Neural cell (in vitro differentiated cells): ENCODE measurements around the gene TPBGL. TPM values are rescaled to one million over a fixed set of nuclear protein-coding genes. Genes with fewer than 3 reads are reported as not detected.

ENCODE experiments used
- H2AFZ ChIP-seq: fragments of 200-600, 300-800 bp; sonication (generic), shearing (Covaris generic); 2 replicates; pipeline ENCODE4 v1.6.0; 2014; ENCODE audit warnings: low read depth, mild to moderate bottlenecking, antibody characterized with exemption, low read length, moderate library complexity
- H3F3A ChIP-seq: fragments of 200-600 bp; shearing (Covaris generic); 2 replicates; pipeline ENCODE4 v1.6.1; 2016; ENCODE audit warnings: mild to moderate bottlenecking, moderate library complexity, mixed read lengths, antibody characterized with exemption, low read length; ENCODE audit not compliant: insufficient read depth, poor library complexity, severe bottlenecking
- H3K27ac ChIP-seq: fragments of 200-600, 300-800 bp; sonication (generic), shearing (Covaris generic); 2 replicates; pipeline ENCODE4 v1.5.1; 2014; ENCODE audit warnings: mild to moderate bottlenecking, low read length, moderate library complexity
- H3K27me3 ChIP-seq: fragments of 300-800, 200-600 bp; sonication (generic), shearing (Covaris generic); 2 replicates; pipeline ENCODE4 v1.6.0; 2014; ENCODE audit warnings: mild to moderate bottlenecking, low read depth, low read length, moderate library complexity; ENCODE audit not compliant: insufficient read depth
- H3K36me3 ChIP-seq: fragments of 300-800, 200-600 bp; sonication (generic), shearing (Covaris generic); 2 replicates; pipeline ENCODE4 v1.5.1; 2014; ENCODE audit warnings: mild to moderate bottlenecking, antibody characterized with exemption, low read length, moderate library complexity; ENCODE audit not compliant: insufficient read depth
- H3K4me2 ChIP-seq: fragments of 300-800, 200-600 bp; sonication (generic), shearing (Covaris generic); 2 replicates; pipeline ENCODE4 v1.6.0; 2014; ENCODE audit warnings: mild to moderate bottlenecking, low read length
- H3K4me3 ChIP-seq: fragments of 300-800, 200-600 bp; sonication (generic), shearing (Covaris generic); 2 replicates; pipeline ENCODE4 v1.5.1; 2014; ENCODE audit warnings: mild to moderate bottlenecking, low read length, moderate library complexity
- H3K79me2 ChIP-seq: fragments of 200-600 bp; shearing (Covaris generic); replicated peaks from 2 replicates; pipeline ENCODE4 v1.6.0; 2014; ENCODE audit warnings: mild to moderate bottlenecking, low read length, moderate library complexity; ENCODE audit not compliant: insufficient read depth
- H3K9ac ChIP-seq: fragments of 300-800, 200-600 bp; sonication (generic), shearing (Covaris generic); 2 replicates; pipeline ENCODE4 v1.6.1; 2016; ENCODE audit warnings: mild to moderate bottlenecking, low read length, mixed read lengths
- H3K9me2 ChIP-seq: fragments of 200-600 bp; shearing (Covaris generic); 2 replicates; pipeline ENCODE4 v1.6.1; 2016; ENCODE audit warnings: mild to moderate bottlenecking, low read length, mixed read lengths; ENCODE audit not compliant: insufficient read depth
- H3K9me3 ChIP-seq: fragments of 200-600, 300-800 bp; sonication (generic), shearing (Covaris generic); 2 replicates; pipeline ENCODE4 v1.6.1; 2016; ENCODE audit warnings: mild to moderate bottlenecking, mixed run types, low read length, moderate library complexity, mixed read lengths
- H4K20me1 ChIP-seq: fragments of 200-600 bp; shearing (Covaris generic); 2 replicates; pipeline ENCODE4 v1.6.1; 2016; ENCODE audit warnings: mild to moderate bottlenecking, mixed run types; ENCODE audit not compliant: insufficient read depth
- EP300 ChIP-seq: fragments of 450-650 bp; conservative IDR thresholded peaks from 2 replicates; pipeline ENCODE4 v1.6.1; 2014; ENCODE audit warnings: antibody characterized with exemption, mild to moderate bottlenecking, moderate library complexity; ENCODE audit not compliant: poor library complexity, severe bottlenecking
- EZH2 ChIP-seq: fragments of 200-600, 300-800 bp; shearing (Covaris generic), sonication (generic); IDR thresholded peaks from 2 replicates; pipeline ENCODE4 v1.6.1; 2014; ENCODE audit warnings: antibody characterized with exemption, low read length, borderline replicate concordance, mild to moderate bottlenecking; ENCODE audit not compliant: insufficient read depth, poor library complexity, severe bottlenecking
- MXI1 ChIP-seq: fragments of 450-650 bp; conservative IDR thresholded peaks from 2 replicates; pipeline ENCODE4 v1.6.1; 2014; ENCODE audit warnings: antibody characterized with exemption, mild to moderate bottlenecking; ENCODE audit not compliant: poor library complexity, severe bottlenecking
- POLR2AphosphoS5 ChIP-seq: IDR thresholded peaks from 2 replicates; pipeline ENCODE4 v1.6.1; 2012
- RAD21 ChIP-seq: fragments of 450-650 bp; conservative IDR thresholded peaks from 2 replicates; pipeline ENCODE4 v1.6.1; 2014; ENCODE audit warnings: antibody characterized with exemption, mild to moderate bottlenecking, moderate library complexity
- SMC3 ChIP-seq: fragments of 450-650 bp; conservative IDR thresholded peaks from 2 replicates; pipeline ENCODE4 v1.6.1; 2014; ENCODE audit warnings: antibody characterized with exemption, mild to moderate bottlenecking, moderate library complexity; ENCODE audit not compliant: poor library complexity
- TAF1 ChIP-seq: IDR thresholded peaks from 2 replicates; pipeline ENCODE4 v1.6.1; 2012; ENCODE audit warnings: low read depth
- polyA plus RNA-seq: library from polyadenylated mRNA; depleted of rRNA; stranded (reverse); fragments of >200 nt; gene quantifications from 2 replicates; pipeline ENCODE4 v1.2.3, GENCODE V29; 2014
- TF ChIP-seq, protein P1 (sequence below): fragments of 450-650 bp; IDR thresholded peaks from 2 replicates; pipeline ENCODE4 v1.5.1; 2014; ENCODE audit warnings: antibody characterized with exemption, mild to moderate bottlenecking, moderate library complexity; ENCODE audit not compliant: poor library complexity, severe bottlenecking
- TF ChIP-seq, protein P2 (sequence below): IDR thresholded peaks from 2 replicates; pipeline ENCODE4 v1.6.1; 2012; ENCODE audit warnings: borderline replicate concordance

Gene TPBGL
- polyA plus RNA-seq, 1 donor from 2014 or later: not detected

DNA sequence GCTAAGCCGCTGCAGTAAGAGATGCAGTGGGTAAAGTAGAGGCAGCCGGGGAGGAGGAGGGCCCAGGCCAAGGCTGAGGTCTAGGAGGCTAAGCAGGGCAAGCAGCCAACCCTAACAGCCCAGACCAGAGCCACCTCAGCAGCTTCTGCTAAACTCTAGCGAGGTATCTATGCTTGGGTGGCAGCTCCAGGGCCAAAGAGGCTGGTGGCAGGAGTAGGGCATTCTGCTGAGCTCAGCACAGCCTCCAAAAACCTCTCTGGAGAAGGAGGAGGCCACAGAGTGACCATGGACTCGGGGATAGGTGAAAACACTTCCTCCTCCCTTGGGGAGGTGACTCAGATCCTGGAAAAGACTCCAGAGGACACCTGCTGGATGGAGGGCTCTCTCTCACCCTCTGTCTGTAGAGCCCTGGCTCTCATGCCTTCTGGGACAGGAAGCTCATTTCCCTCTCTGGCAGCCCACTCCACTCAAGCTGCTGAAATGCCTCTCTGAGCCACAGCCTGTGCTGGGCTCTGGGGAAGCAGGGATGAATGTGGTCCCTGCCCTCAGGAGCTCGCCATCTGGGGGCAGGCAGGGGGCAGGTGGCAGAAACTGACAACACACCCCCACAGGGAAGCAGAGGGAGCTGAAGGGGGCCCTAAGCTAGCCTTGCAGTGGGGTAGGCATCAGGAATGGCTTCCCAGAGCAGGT is 16.5 kb upstream of the TPBGL start:
- Histone ChIP-seq H3K79me2 (no peaks in the 10 kb centered on the region), H3K27me3 (no peaks in the 10 kb centered on the region), H4K20me1 (no peaks in the 10 kb centered on the region), H3K27ac (no peak overlapping the region), H3K9me3 (no peaks in the 10 kb centered on the region), H3K4me3 (no peak overlapping the region), H3F3A (no peaks in the 10 kb centered on the region), H3K4me2 (no peak overlapping the region), H3K36me3 (no peaks in the 10 kb centered on the region), H2AFZ (no peak overlapping the region), H3K9me2 (no peaks in the 10 kb centered on the region), H3K9ac (no peak overlapping the region)
- no peak for TF ChIP-seq POLR2AphosphoS5

DNA sequence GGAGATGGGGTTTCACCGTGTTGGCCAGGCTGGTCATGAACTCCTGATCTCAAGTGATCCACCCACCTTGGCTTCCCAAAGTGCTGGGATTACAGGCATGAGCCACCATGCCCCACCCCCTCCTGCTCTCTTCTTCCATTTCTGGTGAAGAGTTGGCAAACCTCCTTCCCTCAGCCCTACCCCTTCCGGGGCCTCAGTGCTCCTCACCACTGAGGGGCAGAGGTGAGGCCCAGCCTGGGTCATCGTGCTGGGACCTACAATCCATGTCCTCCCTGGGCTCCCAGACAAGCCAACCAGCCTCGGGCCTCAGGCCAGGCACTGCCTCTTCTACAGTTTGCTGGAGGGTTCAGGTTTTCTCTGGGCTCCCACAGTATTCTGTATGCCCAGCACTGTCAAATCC is 14.8 kb upstream of the TPBGL start:
- no peaks in the 10 kb centered on the region for H3K36me3 ChIP-seq
- H3K9me3 ChIP-seq: no peaks in the 10 kb centered on the region
- H2AFZ ChIP-seq: no peak overlapping the region
- H4K20me1 ChIP-seq: no peaks in the 10 kb centered on the region
- no peaks in the 10 kb centered on the region for H3F3A ChIP-seq
- H3K9me2 ChIP-seq: no peaks in the 10 kb centered on the region
- H3K27me3 ChIP-seq: no peaks in the 10 kb centered on the region
- H3K4me2 ChIP-seq: no peak overlapping the region
- TF ChIP-seq MXI1: no peak
- TF ChIP-seq POLR2AphosphoS5: no peak
- TF ChIP-seq, protein P1, sequence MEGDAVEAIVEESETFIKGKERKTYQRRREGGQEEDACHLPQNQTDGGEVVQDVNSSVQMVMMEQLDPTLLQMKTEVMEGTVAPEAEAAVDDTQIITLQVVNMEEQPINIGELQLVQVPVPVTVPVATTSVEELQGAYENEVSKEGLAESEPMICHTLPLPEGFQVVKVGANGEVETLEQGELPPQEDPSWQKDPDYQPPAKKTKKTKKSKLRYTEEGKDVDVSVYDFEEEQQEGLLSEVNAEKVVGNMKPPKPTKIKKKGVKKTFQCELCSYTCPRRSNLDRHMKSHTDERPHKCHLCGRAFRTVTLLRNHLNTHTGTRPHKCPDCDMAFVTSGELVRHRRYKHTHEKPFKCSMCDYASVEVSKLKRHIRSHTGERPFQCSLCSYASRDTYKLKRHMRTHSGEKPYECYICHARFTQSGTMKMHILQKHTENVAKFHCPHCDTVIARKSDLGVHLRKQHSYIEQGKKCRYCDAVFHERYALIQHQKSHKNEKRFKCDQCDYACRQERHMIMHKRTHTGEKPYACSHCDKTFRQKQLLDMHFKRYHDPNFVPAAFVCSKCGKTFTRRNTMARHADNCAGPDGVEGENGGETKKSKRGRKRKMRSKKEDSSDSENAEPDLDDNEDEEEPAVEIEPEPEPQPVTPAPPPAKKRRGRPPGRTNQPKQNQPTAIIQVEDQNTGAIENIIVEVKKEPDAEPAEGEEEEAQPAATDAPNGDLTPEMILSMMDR: no peak
- no peak for TF ChIP-seq SMC3
- TF ChIP-seq, protein P2, sequence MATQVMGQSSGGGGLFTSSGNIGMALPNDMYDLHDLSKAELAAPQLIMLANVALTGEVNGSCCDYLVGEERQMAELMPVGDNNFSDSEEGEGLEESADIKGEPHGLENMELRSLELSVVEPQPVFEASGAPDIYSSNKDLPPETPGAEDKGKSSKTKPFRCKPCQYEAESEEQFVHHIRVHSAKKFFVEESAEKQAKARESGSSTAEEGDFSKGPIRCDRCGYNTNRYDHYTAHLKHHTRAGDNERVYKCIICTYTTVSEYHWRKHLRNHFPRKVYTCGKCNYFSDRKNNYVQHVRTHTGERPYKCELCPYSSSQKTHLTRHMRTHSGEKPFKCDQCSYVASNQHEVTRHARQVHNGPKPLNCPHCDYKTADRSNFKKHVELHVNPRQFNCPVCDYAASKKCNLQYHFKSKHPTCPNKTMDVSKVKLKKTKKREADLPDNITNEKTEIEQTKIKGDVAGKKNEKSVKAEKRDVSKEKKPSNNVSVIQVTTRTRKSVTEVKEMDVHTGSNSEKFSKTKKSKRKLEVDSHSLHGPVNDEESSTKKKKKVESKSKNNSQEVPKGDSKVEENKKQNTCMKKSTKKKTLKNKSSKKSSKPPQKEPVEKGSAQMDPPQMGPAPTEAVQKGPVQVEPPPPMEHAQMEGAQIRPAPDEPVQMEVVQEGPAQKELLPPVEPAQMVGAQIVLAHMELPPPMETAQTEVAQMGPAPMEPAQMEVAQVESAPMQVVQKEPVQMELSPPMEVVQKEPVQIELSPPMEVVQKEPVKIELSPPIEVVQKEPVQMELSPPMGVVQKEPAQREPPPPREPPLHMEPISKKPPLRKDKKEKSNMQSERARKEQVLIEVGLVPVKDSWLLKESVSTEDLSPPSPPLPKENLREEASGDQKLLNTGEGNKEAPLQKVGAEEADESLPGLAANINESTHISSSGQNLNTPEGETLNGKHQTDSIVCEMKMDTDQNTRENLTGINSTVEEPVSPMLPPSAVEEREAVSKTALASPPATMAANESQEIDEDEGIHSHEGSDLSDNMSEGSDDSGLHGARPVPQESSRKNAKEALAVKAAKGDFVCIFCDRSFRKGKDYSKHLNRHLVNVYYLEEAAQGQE: no peak
- TF ChIP-seq EP300: no peak
- TF ChIP-seq RAD21: no peak
- no peak for TF ChIP-seq TAF1
- TF ChIP-seq EZH2: no peak
- H3K4me3 ChIP-seq: no peak overlapping the region
- H3K79me2 ChIP-seq: no peaks in the 10 kb centered on the region
- no peak overlapping the region for H3K9ac ChIP-seq
- no peak overlapping the region for H3K27ac ChIP-seq
